ENCODE data around the gene SGK1. TPM values are rescaled to one million over a fixed set of nuclear protein-coding genes. Genes with fewer than 3 reads are reported as not detected.

SGK1 gene
- total RNA-seq, 6 experiments from 2014 or later: 75.4 to 117 (median 104) TPM

GRCh38 chr6:134247844-134248580 lies 69.9 kb downstream of the SGK1 start:
- peaks cover 9% of the 10 kb centered on the region for H3K4me1 Mint-ChIP-seq (ENCODE audit: low read depth)
- TF ChIP-seq, protein P1, sequence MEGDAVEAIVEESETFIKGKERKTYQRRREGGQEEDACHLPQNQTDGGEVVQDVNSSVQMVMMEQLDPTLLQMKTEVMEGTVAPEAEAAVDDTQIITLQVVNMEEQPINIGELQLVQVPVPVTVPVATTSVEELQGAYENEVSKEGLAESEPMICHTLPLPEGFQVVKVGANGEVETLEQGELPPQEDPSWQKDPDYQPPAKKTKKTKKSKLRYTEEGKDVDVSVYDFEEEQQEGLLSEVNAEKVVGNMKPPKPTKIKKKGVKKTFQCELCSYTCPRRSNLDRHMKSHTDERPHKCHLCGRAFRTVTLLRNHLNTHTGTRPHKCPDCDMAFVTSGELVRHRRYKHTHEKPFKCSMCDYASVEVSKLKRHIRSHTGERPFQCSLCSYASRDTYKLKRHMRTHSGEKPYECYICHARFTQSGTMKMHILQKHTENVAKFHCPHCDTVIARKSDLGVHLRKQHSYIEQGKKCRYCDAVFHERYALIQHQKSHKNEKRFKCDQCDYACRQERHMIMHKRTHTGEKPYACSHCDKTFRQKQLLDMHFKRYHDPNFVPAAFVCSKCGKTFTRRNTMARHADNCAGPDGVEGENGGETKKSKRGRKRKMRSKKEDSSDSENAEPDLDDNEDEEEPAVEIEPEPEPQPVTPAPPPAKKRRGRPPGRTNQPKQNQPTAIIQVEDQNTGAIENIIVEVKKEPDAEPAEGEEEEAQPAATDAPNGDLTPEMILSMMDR (IDR thresholded peaks at IDR 0.05): no peak
- no peak overlapping the region for H3K4me3 Mint-ChIP-seq
- H3K27ac Mint-ChIP-seq: no peak overlapping the region
- peaks cover 2% of the 10 kb centered on the region; the same call in 1 of the 2 replicates for H3K27me3 Mint-ChIP-seq (ENCODE audit: insufficient read depth)
- no peaks in the 10 kb centered on the region for H3K36me3 Mint-ChIP-seq (ENCODE audit: low read depth)
- no peak for DNase-seq
- H3K9me3 Mint-ChIP-seq: no peaks in the 10 kb centered on the region

- no peak overlapping the region for H3K4me3 Mint-ChIP-seq
- H3K4me1 Mint-ChIP-seq (ENCODE audit: low read depth): peaks cover 9% of the 10 kb centered on the region
- no peak overlapping the region for H3K27ac Mint-ChIP-seq
- H3K27me3 Mint-ChIP-seq (ENCODE audit: insufficient read depth): peaks cover 2% of the 10 kb centered on the region; the same call in 1 of the 2 replicates
- no peaks in the 10 kb centered on the region for H3K36me3 Mint-ChIP-seq (ENCODE audit: low read depth)
- TF ChIP-seq, protein P1 (IDR thresholded peaks at IDR 0.05): no peak
- H3K9me3 Mint-ChIP-seq: no peaks in the 10 kb centered on the region
- DNase-seq: no peak
These were observed 70.6 kb downstream of the SGK1 start for GRCh38 chr6:134247231-134247833.

DNA sequence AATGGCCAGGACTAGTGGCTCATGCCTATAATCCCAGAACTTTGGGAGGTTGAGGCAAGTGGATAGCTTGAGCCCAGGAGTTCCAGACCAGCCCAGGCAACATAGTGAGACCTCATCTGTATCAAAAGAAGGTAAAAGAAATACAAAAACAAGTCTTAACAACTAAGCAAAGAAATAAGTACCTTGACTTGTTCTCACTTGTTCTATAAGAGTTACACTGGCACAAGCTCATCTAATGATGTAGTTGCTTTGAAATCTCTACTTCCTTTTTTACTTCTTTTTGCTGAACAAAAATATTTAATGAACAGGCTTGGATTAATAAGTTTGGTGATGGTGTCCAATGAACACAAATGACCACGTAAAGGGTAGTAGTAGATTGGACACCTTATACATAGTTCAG lies 72.2 kb downstream of the SGK1 start:
- DNase-seq: no peak
- peaks cover 9% of the 10 kb centered on the region for H3K4me1 Mint-ChIP-seq (ENCODE audit: low read depth)

DNA sequence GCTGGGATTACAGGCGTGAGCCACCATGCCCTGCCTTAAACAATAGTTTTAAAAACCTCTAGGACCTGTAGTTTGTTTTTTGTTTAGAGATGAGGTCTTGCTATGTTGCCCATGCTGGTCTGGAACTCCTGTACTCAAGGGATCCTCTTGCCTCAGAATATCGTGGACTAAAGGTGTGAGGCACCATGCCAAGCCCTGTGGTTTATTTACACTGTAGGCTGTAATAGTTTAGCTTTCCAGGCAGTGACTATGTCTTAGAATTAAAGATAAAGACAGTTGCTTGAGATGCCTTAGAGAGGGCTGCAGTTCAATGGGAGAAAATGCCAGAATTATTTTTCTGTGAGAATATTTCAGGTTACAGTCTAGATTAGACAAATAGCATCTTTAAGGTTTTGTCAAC lies 72.9 kb downstream of the SGK1 start:
- H3K27ac Mint-ChIP-seq: no peak overlapping the region
- peaks cover 5% of the 10 kb centered on the region for H3K4me1 Mint-ChIP-seq (ENCODE audit: low read depth)
- TF ChIP-seq, protein P1 (IDR thresholded peaks at IDR 0.05): no peak
- no peak for DNase-seq
- no peaks in the 10 kb centered on the region for H3K9me3 Mint-ChIP-seq
- no peaks in the 10 kb centered on the region for H3K36me3 Mint-ChIP-seq (ENCODE audit: low read depth)
- peaks cover 2% of the 10 kb centered on the region; the same call in 1 of the 2 replicates for H3K27me3 Mint-ChIP-seq (ENCODE audit: insufficient read depth)
- no peak overlapping the region for H3K4me3 Mint-ChIP-seq

More for the DNA sequence above, 72.2 kb downstream of the SGK1 start:
- Mint-ChIP-seq H3K9me3 (no peaks in the 10 kb centered on the region), H3K27me3 (ENCODE audit: insufficient read depth) (peaks cover 2% of the 10 kb centered on the region; the same call in 1 of the 2 replicates), H3K36me3 (ENCODE audit: low read depth) (no peaks in the 10 kb centered on the region), H3K27ac (no peak overlapping the region), H3K4me3 (no peak overlapping the region)
- TF ChIP-seq, protein P1 (IDR thresholded peaks at IDR 0.05): no peak

GRCh38 chr6:134240665-134241431 lies 77.1 kb downstream of the SGK1 start:
- no peak for DNase-seq

More at GRCh38 chr6:134240665-134241431, 77.1 kb downstream of the SGK1 start:
- Mint-ChIP-seq H3K27me3 (ENCODE audit: insufficient read depth) (peaks cover 1% of the 10 kb centered on the region; the same call in 1 of the 2 replicates), H3K9me3 (no peaks in the 10 kb centered on the region), H3K36me3 (ENCODE audit: low read depth) (no peaks in the 10 kb centered on the region), H3K4me3 (no peak overlapping the region), H3K4me1 (ENCODE audit: low read depth) (peaks cover 9% of the 10 kb centered on the region), H3K27ac (no peak overlapping the region)
- TF ChIP-seq, protein P1 (IDR thresholded peaks at IDR 0.05): no peak
